Ascending aorta (tissue), 2 donors: ENCODE data around the gene GIT2. TPM values are rescaled to one million over a fixed set of nuclear protein-coding genes. Genes with fewer than 3 reads are reported as not detected.

ENCODE experiments used
- DNase-seq, 2 donors: peaks; one replicate each; pipeline ENCODE4 v3.0.0-alpha.2; 2019; ENCODE audit warnings: low spot score in 2 of 2
- H3K27ac ChIP-seq, 2 donors: fragments of 200-600 bp; sonication (generic); one replicate each; pipeline ENCODE4 v1.5.1; 2016 to 2017; ENCODE audit warnings: mild to moderate bottlenecking in 1 of 2
- H3K27me3 ChIP-seq: fragments of 200-600 bp; sonication (generic); one replicate; pipeline ENCODE4 v1.5.1; 2017
- H3K36me3 ChIP-seq, 2 donors: fragments of 200-600 bp; sonication (generic); one replicate each; pipeline ENCODE4 v1.5.1; 2016
- H3K4me1 ChIP-seq, 2 donors: fragments of 200-600 bp; sonication (generic); one replicate each; pipeline ENCODE4 v1.5.1; 2016 to 2017; ENCODE audit warnings: mild to moderate bottlenecking in 1 of 2
- H3K4me3 ChIP-seq, 2 donors: fragments of 200-600 bp; sonication (generic); one replicate each; pipeline ENCODE4 v1.5.1; 2016 to 2017; ENCODE audit warnings: mild to moderate bottlenecking in 1 of 2
- H3K9me3 ChIP-seq, 2 donors: fragments of 200-600 bp; sonication (generic); one replicate each; pipeline ENCODE4 v1.5.1; 2016
- intact Hi-C: fragments of 100-400 bp; cut with DNase I; formaldehyde crosslinking; loops from one replicate; pipeline ENCODE4 v1.15.1; 2023
- total RNA-seq: library from RNA; depleted of rRNA; stranded (reverse); fragments of >200 nt; gene quantifications from one replicate; pipeline ENCODE4 v1.1.0, GENCODE V29; 2016
- TF ChIP-seq, protein P1 (sequence below), 3 experiments: fragments of 200-600 bp in 2 of 3; fragments of 450-650 bp in 1 of 3; sonication (generic) in 2 of 3; IDR thresholded peaks; one replicate each; pipeline ENCODE4 v1.5.1; 2016 to 2019; ENCODE audit warnings: antibody characterized with exemption in 3 of 3, mild to moderate bottlenecking in 1 of 3, moderate library complexity in 1 of 3

Gene GIT2
- total RNA-seq, 1 donor from 2014 or later: 44.9 TPM

GRCh38 chr12:109926488-109927210 is 69.5 kb downstream of the GIT2 start:
- intact Hi-C loops: no loop called here
- Histone ChIP-seq H3K4me3 (no peak overlapping the region), H3K9me3 (no peaks in the 10 kb centered on the region), H3K36me3 (peaks cover 21 to 40% of the 10 kb centered on the region in 2 donors), H3K27ac (no peak overlapping the region), H3K4me1 (no peaks in the 10 kb centered on the region), H3K27me3 (no peaks in the 10 kb centered on the region)
- TF ChIP-seq, protein P1, sequence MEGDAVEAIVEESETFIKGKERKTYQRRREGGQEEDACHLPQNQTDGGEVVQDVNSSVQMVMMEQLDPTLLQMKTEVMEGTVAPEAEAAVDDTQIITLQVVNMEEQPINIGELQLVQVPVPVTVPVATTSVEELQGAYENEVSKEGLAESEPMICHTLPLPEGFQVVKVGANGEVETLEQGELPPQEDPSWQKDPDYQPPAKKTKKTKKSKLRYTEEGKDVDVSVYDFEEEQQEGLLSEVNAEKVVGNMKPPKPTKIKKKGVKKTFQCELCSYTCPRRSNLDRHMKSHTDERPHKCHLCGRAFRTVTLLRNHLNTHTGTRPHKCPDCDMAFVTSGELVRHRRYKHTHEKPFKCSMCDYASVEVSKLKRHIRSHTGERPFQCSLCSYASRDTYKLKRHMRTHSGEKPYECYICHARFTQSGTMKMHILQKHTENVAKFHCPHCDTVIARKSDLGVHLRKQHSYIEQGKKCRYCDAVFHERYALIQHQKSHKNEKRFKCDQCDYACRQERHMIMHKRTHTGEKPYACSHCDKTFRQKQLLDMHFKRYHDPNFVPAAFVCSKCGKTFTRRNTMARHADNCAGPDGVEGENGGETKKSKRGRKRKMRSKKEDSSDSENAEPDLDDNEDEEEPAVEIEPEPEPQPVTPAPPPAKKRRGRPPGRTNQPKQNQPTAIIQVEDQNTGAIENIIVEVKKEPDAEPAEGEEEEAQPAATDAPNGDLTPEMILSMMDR (IDR thresholded peaks at IDR 0.05): no peak
- DNase-seq: no peak

DNA sequence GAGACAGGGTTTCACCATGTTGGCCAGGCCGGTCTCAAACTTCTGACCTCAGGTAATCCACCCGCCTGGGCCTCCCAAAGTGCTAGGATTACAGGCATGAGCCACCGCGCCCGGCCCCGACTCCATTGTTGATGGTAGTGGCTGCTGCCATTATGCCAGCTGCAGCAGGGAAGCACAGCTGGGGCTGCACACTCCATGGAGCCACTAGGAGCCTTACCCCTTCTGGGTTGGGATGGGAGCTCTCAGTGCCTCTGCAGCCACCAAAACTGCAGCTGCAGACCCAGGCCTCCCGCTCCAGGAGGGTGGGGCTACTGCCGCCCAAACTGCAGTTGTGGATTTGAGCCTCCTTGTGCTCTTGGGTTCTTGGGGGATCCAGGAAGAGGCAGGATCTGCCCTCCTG is 70.2 kb downstream of the GIT2 start:
- TF ChIP-seq, protein P1 (IDR thresholded peaks at IDR 0.05): no peak
- intact Hi-C loops: no loop called here
- no peak for DNase-seq

GRCh38 chr12:109925185-109925840 is 70.9 kb downstream of the GIT2 start:
- Histone ChIP-seq H3K4me3 (no peak overlapping the region), H3K4me1 (no peaks in the 10 kb centered on the region), H3K27ac (no peak overlapping the region), H3K9me3 (no peaks in the 10 kb centered on the region), H3K27me3 (no peaks in the 10 kb centered on the region), H3K36me3 (peaks cover 20 to 35% of the 10 kb centered on the region in 2 donors)
- DNase-seq: no peak
- TF ChIP-seq, protein P1 (IDR thresholded peaks at IDR 0.05): no peak
- intact Hi-C loops: no loop called here

More for the DNA sequence above, 70.2 kb downstream of the GIT2 start:
- Histone ChIP-seq H3K27ac (no peak overlapping the region), H3K4me3 (no peak overlapping the region), H3K36me3 (peaks cover 17 to 35% of the 10 kb centered on the region in 2 donors), H3K27me3 (no peaks in the 10 kb centered on the region), H3K9me3 (no peaks in the 10 kb centered on the region), H3K4me1 (no peaks in the 10 kb centered on the region)

- no peak for DNase-seq
- peaks cover 28 to 36% of the 10 kb centered on the region in 2 donors for H3K36me3 ChIP-seq
- no peak overlapping the region for H3K27ac ChIP-seq
- H3K4me3 ChIP-seq: no peak overlapping the region
- H3K27me3 ChIP-seq: no peaks in the 10 kb centered on the region
- H3K4me1 ChIP-seq: no peaks in the 10 kb centered on the region
- intact Hi-C loops: no loop called here
- no peaks in the 10 kb centered on the region for H3K9me3 ChIP-seq
- TF ChIP-seq, protein P1 (IDR thresholded peaks at IDR 0.05): no peak
These were observed 72.5 kb downstream of the GIT2 start for GRCh38 chr12:109923481-109924245.

DNA sequence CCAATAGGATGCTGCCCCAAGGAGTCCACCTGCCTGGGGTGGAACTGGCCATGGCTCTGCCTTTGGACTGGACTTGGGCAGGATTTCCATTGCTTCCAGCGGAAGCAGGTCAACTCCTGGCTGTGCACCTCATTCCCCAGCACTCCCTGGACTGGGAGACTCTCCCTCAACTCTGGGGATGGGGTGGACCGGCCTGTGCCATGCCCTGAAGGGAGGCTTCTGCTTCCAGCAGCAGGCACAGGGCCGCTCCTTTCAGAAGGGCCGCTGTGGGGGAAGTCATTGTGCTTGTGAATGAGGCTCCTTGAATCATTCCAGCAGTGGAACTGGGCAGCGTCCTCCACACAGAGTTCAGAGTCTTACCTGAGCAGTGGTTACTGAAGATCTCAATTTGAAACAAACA is 73.1 kb downstream of the GIT2 start:
- TF ChIP-seq, protein P1 (IDR thresholded peaks at IDR 0.05): no peak
- no peak for DNase-seq
- H3K36me3 ChIP-seq: peaks cover 33 to 37% of the 10 kb centered on the region in 2 donors
- intact Hi-C loops: no loop called here
- no peaks in the 10 kb centered on the region for H3K27me3 ChIP-seq
- H3K27ac ChIP-seq: no peak overlapping the region
- H3K4me1 ChIP-seq: no peaks in the 10 kb centered on the region
- H3K4me3 ChIP-seq: no peak overlapping the region
- no peaks in the 10 kb centered on the region for H3K9me3 ChIP-seq
